AG08396 (cell line): ENCODE measurements around the gene PCDHA7.
"Not testable (repeated sequence)": the region's sequence is repeated elsewhere in the genome, so short reads cannot be mapped to it uniquely, and the experiment has no call there.

Experiments
- DNase-seq: peaks from one replicate; pipeline ENCODE4 v3.0.0; 2012; ENCODE audit warnings: low spot score, mixed read lengths

PCDHA7 gene, protein sequence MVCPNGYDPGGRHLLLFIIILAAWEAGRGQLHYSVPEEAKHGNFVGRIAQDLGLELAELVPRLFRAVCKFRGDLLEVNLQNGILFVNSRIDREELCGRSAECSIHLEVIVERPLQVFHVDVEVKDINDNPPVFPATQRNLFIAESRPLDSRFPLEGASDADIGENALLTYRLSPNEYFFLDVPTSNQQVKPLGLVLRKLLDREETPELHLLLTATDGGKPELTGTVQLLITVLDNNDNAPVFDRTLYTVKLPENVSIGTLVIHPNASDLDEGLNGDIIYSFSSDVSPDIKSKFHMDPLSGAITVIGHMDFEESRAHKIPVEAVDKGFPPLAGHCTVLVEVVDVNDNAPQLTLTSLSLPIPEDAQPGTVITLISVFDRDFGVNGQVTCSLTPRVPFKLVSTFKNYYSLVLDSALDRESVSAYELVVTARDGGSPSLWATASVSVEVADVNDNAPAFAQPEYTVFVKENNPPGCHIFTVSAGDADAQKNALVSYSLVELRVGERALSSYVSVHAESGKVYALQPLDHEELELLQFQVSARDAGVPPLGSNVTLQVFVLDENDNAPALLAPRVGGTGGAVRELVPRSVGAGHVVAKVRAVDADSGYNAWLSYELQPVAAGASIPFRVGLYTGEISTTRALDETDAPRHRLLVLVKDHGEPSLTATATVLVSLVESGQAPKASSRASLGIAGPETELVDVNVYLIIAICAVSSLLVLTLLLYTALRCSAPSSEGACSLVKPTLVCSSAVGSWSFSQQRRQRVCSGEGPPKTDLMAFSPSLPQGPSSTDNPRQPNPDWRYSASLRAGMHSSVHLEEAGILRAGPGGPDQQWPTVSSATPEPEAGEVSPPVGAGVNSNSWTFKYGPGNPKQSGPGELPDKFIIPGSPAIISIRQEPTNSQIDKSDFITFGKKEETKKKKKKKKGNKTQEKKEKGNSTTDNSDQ

GRCh38 chr5:140833993-140834392 is at the start of gene PCDHA7:
Gene PCDHA7, plus strand, starts transcription at chr5:140834269. Its CDS starts 115 bp downstream, at chr5:140834384.
- DNase-seq, result peak; percentile 26

DNA sequence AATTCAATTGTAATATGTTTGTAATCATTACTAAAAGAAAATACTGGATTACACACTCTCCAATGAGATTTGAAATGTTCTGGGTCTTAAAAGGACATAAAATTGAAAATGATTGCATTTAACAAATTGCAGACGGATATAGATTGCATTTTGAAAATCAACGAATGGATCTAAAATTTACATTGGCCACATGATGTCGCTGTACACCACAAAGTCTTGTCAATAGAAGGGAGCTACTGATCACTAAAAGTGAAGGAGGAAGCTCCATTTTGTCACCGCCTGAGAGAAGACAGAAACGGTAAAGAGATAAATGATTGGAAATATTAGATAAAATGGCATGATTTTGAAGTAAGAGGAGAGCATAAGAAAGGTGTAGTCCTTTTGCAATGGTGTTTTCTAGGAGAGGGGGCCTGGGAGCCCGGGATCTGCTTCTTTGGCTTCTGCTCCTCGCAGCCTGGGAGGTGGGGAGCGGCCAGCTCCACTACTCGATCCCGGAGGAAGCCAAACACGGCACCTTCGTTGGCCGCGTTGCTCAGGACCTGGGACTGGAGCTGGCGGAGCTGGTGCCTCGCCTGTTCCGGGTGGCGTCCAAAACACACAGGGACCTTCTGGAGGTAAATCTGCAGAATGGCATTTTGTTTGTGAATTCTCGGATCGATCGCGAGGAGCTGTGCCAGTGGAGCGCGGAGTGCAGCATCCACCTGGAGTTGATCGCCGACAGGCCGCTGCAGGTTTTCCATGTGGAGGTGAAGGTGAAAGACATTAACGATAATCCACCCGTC is 48.0 kb upstream of the PCDHA7 start, which contains the start of gene PCDHA1:
Gene PCDHA1 (plus strand): TSS at position 236 of the 782 bp plus-strand sequence.
- no peak for DNase-seq

GRCh38 chr5:140787422-140787821 is 46.6 kb upstream of the PCDHA7 start:
- not testable (repeated sequence) for DNase-seq

DNA sequence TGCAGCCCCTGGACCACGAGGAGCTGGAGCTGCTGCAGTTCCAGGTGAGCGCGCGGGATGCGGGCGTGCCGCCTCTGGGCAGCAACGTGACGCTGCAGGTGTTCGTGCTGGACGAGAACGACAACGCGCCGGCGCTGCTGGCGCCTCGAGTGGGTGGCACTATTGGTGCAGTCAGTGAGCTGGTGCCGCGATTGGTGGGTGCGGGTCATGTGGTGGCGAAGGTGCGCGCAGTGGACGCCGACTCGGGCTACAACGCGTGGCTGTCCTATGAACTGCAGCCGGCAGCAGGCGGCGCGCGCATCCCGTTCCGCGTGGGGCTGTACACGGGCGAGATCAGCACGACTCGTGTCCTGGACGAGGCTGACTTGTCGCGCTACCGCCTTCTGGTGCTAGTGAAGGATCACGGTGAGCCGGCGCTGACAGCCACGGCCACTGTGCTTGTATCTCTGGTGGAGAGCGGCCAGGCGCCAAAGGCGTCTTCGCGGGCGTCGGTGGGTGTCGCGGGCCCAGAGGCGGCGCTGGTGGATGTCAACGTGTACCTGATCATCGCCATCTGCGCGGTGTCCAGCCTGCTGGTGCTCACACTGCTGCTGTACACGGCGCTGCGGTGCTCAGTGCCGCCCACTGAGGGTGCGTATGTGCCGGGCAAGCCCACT is 46.1 kb upstream of the PCDHA7 start:
- DNase-seq, result not testable (repeated sequence)

DNA sequence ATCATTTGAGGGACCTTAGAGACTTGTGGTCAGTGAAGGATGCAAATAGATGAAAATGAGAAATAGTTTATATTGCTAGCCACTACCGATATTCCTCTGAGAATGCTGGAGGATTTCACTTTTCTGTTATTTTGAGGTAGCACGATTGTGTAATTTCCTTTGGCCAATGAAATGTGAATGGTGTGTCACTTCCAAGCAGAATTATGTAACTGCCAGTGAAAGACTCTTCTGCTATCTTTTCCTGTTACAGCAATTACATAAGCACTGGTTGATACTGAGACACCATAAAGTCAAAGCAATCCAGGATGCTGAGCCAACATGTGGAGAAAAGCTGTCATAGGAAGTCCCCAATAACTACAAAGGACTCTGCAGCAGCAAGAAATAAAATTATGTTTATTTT is 43.0 kb upstream of the PCDHA7 start:
- DNase-seq, result no peak

GRCh38 chr5:140794595-140795258 is 39.3 kb upstream of the PCDHA7 start, which contains the start of gene PCDHA2:
Gene PCDHA2, plus strand, starts transcription at chr5:140794852.
- peak; percentile 38 for DNase-seq

DNA sequence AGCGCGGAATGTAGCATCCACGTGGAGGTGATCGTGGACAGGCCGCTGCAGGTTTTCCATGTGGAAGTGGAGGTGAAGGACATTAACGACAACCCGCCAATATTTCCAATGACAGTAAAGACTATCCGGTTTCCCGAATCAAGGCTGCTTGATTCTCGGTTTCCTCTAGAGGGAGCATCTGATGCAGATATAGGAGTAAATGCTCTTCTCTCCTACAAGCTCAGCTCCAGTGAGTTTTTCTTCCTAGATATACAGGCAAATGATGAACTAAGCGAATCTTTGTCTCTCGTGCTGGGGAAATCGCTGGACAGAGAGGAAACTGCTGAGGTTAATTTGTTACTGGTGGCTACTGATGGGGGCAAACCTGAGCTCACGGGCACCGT is 38.8 kb upstream of the PCDHA7 start:
- DNase-seq, result peak; percentile 62

GRCh38 chr5:140796072-140796717 is 37.9 kb upstream of the PCDHA7 start:
- not testable (repeated sequence) for DNase-seq

DNA sequence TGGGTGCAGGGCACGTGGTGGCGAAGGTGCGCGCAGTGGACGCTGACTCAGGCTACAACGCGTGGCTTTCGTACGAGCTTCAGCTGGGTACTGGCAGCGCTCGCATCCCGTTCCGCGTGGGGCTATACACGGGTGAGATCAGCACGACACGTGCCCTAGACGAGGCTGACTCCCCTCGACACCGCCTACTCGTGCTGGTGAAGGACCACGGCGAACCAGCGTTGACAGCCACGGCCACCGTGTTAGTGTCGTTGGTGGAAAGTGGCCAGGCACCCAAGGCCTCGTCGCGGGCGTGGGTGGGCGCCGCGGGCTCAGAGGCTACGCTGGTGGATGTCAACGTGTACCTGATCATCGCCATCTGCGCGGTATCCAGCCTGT is 37.4 kb upstream of the PCDHA7 start:
- DNase-seq, result no peak

- peak; percentile 46 for DNase-seq
Measured at GRCh38 chr5:140800816-140801493, 33.1 kb upstream of the PCDHA7 start, which contains the start of gene PCDHA3. Gene PCDHA3, plus strand, starts transcription at chr5:140801057.

GRCh38 chr5:140801494-140801841 is 32.6 kb upstream of the PCDHA7 start:
- DNase-seq, result peak; percentile 61

GRCh38 chr5:140802381-140802780 is 31.7 kb upstream of the PCDHA7 start:
- DNase-seq, result not testable (repeated sequence)

DNA sequence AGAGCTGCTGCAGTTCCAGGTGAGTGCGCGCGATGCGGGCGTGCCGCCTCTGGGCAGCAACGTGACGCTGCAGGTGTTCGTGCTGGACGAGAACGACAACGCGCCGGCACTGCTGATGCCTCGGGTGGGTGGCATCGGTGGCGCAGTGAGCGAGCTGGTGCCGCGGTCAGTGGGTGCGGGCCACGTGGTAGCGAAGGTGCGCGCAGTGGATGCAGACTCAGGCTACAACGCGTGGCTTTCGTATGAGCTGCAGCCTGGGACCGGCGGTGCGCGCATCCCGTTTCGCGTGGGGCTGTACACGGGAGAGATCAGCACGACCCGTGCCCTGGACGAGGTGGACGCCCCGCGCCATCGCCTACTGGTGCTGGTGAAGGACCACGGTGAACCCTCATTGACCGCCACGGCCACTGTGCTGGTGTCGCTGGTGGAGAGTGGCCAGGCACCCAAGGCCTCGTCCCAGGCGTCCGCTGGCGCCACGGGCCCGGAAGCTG is 31.2 kb upstream of the PCDHA7 start:
- DNase-seq, result no peak

DNA sequence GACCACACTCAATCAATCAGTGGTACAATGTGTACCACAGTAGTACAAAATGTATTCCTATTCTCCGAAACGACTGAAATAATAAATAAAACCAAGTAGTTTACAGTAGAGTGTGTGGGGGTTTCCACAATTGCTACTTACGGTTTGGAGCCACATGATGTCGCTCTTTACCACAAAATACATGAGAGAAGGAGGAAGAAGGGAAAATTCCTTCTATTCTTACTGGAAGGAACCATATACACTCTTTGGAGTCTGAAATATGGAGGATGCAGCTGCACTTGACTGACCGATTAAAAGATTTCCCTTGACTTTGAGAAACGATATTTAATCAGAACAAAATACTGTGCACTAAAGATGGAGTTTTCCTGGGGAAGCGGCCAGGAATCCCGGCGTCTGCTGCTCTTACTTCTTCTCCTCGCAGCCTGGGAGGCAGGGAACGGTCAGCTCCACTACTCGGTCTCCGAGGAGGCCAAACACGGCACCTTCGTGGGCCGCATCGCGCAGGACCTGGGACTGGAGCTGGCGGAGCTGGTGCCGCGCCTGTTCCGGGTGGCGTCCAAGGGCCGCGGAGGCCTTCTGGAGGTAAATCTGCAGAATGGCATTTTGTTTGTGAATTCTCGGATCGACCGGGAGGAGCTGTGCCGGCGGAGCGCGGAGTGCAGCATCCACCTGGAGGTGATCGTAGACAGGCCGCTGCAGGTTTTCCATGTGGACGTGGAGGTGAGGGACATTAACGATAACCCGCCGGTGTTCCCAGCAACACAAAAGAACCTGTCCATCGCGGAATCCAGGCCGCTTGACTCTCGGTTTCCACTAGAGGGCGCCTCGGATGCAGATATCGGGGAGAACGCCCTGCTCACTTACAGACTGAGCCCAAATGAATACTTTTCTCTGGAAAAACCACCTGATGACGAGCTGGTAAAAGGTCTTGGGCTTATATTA is 27.0 kb upstream of the PCDHA7 start, which contains the start of gene PCDHA4:
Gene PCDHA4 (plus strand): TSS at position 235 of the 942 bp plus-strand sequence.
- DNase-seq, result peak; percentile 37

GRCh38 chr5:140808241-140808888 is 25.7 kb upstream of the PCDHA7 start:
- DNase-seq, result not testable (repeated sequence)

DNA sequence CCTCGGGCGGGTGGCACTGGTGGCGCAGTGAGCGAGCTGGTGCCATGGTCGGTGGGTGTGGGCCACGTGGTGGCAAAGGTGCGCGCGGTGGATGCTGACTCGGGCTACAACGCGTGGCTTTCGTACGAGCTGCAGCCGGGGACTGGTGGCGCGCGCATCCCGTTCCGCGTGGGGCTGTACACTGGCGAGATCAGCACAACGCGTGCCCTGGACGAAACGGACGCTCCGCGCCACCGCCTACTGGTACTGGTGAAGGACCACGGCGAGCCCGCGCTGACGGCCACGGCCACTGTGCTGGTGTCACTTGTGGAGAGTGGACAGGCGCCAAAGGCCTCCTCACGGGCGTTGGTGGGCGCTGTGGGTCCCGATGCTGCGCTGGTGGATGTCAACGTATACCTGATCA is 25.2 kb upstream of the PCDHA7 start:
- DNase-seq, result no peak

DNA sequence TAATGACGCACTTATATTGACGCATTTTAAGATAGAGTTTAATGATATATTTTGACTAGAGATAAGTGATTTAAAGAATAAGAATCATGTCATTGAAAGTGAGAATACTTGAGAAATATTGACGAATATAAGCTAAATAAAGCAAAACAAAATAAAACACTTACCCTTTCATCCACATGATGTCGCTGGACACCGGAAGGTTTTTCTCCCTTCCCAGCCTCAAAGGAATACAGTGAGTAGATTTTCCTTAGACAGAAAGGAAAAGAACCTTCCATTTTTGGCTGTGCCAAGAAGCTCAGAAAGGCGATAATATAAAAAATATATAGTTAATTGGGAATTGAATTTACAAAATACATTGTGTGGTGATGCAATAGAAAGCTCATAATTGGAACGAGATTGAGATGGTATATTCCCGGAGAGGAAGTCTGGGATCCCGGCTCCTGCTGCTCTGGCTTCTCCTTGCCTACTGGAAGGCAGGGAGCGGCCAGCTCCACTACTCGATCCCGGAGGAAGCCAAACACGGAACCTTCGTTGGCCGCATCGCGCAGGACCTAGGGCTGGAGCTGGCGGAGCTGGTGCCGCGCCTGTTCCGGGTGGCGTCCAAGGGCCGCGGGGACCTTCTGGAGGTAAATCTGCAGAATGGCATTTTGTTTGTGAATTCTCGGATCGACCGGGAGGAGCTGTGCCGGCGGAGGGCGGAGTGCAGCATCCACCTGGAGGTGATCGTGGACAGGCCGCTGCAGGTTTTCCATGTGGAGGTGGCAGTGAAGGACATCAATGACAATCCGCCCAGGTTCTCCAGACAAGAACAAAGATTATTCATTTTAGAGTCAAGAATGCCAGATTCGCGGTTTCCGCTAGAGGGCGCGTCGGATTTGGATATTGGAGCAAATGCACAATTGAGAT is 12.4 kb upstream of the PCDHA7 start, which contains the start of gene PCDHA5:
Gene PCDHA5 (plus strand): TSS at position 239 of the 906 bp plus-strand sequence.
- peak; percentile 41 for DNase-seq
